Activated CD8-positive, alpha-beta memory T cell treated with anti-CD3 and anti-CD28 coated beads, Interleukin-2, amount 50 U/mL, for 4 hours (primary cell): ENCODE results near the gene PTPN2.
"Not testable (repeated sequence)": the region's sequence is repeated elsewhere in the genome, so short reads cannot be mapped to it uniquely, and the experiment has no call there.

Experiments used
- DNase-seq: peaks from one replicate; pipeline ENCODE4 v3.0.0-alpha.2; 2020

PTPN2 gene

GRCh38 chr18:12821408-12821807 lies 62.6 kb downstream of the PTPN2 start:
- no peak for DNase-seq

- DNase-seq: no peak
Observed at GRCh38 chr18:12820506-12820905, 63.5 kb downstream of the PTPN2 start.

GRCh38 chr18:12819841-12820240 lies 64.2 kb downstream of the PTPN2 start:
- DNase-seq: no peak

GRCh38 chr18:12819322-12819721 lies 64.7 kb downstream of the PTPN2 start:
- no peak for DNase-seq

GRCh38 chr18:12818243-12818642 lies 65.8 kb downstream of the PTPN2 start:
- DNase-seq: no peak

- no peak for DNase-seq
Observed at GRCh38 chr18:12816451-12816850, 67.6 kb downstream of the PTPN2 start.

GRCh38 chr18:12811191-12811950 lies 72.7 kb downstream of the PTPN2 start:
- no peak for DNase-seq

GRCh38 chr18:12803069-12803936 lies 80.7 kb downstream of the PTPN2 start:
- DNase-seq: no peak

- DNase-seq: no peak
Observed at GRCh38 chr18:12802538-12802937, 81.5 kb downstream of the PTPN2 start.

- no peak for DNase-seq
Observed at GRCh38 chr18:12796448-12796847, 87.6 kb downstream of the PTPN2 start.

- DNase-seq: no peak
Observed at GRCh38 chr18:12791610-12792009, 92.4 kb downstream of the PTPN2 start.

- no peak for DNase-seq
Observed at GRCh38 chr18:12786669-12787068, 97.4 kb downstream of the PTPN2 start.

- DNase-seq: no peak
Observed at GRCh38 chr18:12783524-12783923, 100.5 kb downstream of the PTPN2 start.

GRCh38 chr18:12782521-12782920 lies 101.5 kb downstream of the PTPN2 start:
- DNase-seq: no peak

GRCh38 chr18:12779456-12779855 lies 104.6 kb downstream of the PTPN2 start:
- no peak for DNase-seq

GRCh38 chr18:12779043-12779442 lies 105.0 kb downstream of the PTPN2 start:
- DNase-seq: no peak

- no peak for DNase-seq
Observed at GRCh38 chr18:12777500-12777944, 106.5 kb downstream of the PTPN2 start.

GRCh38 chr18:12776821-12777471 lies 107.1 kb downstream of the PTPN2 start:
- DNase-seq: no peak

- DNase-seq: not testable (repeated sequence)
Observed at GRCh38 chr18:12776415-12776814, 107.6 kb downstream of the PTPN2 start.

- no peak for DNase-seq
Observed at GRCh38 chr18:12774982-12775381, 109.1 kb downstream of the PTPN2 start.

- no peak for DNase-seq
Observed at GRCh38 chr18:12773369-12773768, 110.7 kb downstream of the PTPN2 start.

- no peak for DNase-seq
Observed at GRCh38 chr18:12772111-12772510, 111.9 kb downstream of the PTPN2 start.

GRCh38 chr18:12770469-12771219 lies 113.4 kb downstream of the PTPN2 start:
- DNase-seq: no peak
